Stimulated activated effector memory CD8-positive, alpha-beta T cell treated with anti-CD3 and anti-CD28 coated beads, Interleukin-12 subunit alpha, Interleukin-12 subunit beta, amount 100 ng/mL, for 72 hours (primary cell): Measurements from ENCODE around the gene ISM1.

Experiments
- ATAC-seq: fragments of 150-1000 bp; cut with Tn5 transposase; 2 replicates; pipeline ENCODE4 v1.10.0; 2021
- DNase-seq, 2 donors: peaks; one replicate each; pipeline ENCODE4 v3.0.0; 2021 to 2022; ENCODE audit warnings: low spot score in 2 of 2
- H3K27ac Mint-ChIP-seq: one replicate; pipeline ENCODE4 v1.8.0; 2022; ENCODE audit warnings: mild to moderate bottlenecking, mixed read lengths
- H3K36me3 Mint-ChIP-seq: one replicate; pipeline ENCODE4 v1.8.0; 2022; ENCODE audit warnings: mild to moderate bottlenecking, mixed read lengths
- H3K4me1 Mint-ChIP-seq: one replicate; pipeline ENCODE4 v1.8.0; 2022; ENCODE audit warnings: mixed read lengths
- H3K4me3 Mint-ChIP-seq: one replicate; pipeline ENCODE4 v1.8.0; 2022; ENCODE audit warnings: mild to moderate bottlenecking, mixed read lengths
- H3K9me3 Mint-ChIP-seq: one replicate; pipeline ENCODE4 v1.8.0; 2022; ENCODE audit warnings: mixed read lengths

The ISM1 gene

DNA sequence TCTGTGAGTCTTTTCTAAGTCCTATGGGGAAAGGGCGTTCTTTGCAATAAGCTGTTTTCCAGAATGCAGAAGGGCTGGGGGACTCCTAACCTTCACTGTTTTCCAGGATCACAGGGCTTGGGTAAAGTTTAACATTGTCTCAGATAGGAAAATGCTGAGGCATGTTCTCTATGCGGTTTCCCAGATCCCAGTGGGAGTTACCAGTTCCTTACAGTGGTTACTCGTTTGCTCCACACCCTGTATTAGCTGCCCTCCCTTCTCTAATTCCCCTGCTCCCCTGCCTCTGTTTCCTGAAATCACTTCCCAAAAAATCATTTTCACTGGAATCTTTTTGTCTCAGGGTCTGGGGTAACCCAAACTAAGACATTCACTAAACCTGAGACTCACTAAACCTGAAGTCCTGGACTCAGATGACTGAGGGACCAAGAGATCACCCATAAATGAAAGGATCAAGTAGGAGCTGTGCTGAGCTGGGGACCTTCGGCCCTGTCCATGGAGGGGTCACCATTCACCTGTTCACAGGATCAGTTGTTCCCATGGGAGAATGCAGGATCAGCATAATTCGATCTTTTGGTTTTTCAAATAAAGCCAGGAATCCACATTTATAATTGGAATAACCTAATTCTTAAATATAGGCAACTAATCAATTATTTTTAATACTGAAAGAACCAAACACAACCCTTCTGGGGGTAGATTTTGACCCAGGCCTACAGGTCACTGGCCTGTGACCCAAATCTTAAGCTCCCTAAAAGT is 76.2 kb downstream of the ISM1 start:
- ATAC-seq (no peak), DNase-seq (no peak)
- Mint-ChIP-seq H3K9me3 (no peaks in the 10 kb centered on the region), H3K27ac (no peak overlapping the region), H3K4me1 (no peaks in the 10 kb centered on the region), H3K4me3 (no peak overlapping the region), H3K36me3 (no peaks in the 10 kb centered on the region)

GRCh38 chr20:13298692-13299373 is 77.8 kb downstream of the ISM1 start:
- ATAC-seq, result no peak

DNA sequence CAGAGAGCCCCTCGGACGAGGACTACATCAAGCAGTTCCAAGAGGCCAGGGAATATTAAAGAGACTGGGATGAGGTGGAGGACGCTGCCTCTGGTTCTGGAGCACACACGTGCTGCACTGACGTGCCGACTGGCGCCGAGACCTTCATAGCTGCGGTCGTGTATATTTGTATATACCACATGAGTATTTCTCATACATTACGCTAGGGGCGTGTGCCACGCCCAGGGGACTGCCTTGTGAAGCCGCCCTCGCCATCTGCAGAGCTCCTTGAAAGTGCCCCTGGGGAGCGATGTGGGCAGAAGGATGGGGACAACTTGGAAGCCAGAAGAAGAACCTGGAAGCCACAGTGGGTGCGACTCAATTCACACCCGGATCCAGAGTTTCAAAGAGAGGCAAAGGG is 78.3 kb downstream of the ISM1 start:
- no peaks in the 10 kb centered on the region for H3K9me3 Mint-ChIP-seq
- no peaks in the 10 kb centered on the region for H3K4me1 Mint-ChIP-seq
- H3K4me3 Mint-ChIP-seq, result no peak overlapping the region
- H3K36me3 Mint-ChIP-seq, result no peaks in the 10 kb centered on the region
- H3K27ac Mint-ChIP-seq, result no peak overlapping the region
- no peak for ATAC-seq
- DNase-seq, result no peak

More at GRCh38 chr20:13298692-13299373, 77.8 kb downstream of the ISM1 start:
- H3K9me3 Mint-ChIP-seq, result no peaks in the 10 kb centered on the region
- no peaks in the 10 kb centered on the region for H3K36me3 Mint-ChIP-seq
- no peak overlapping the region for H3K27ac Mint-ChIP-seq
- H3K4me3 Mint-ChIP-seq, result no peak overlapping the region
- DNase-seq, result no peak
- no peaks in the 10 kb centered on the region for H3K4me1 Mint-ChIP-seq

DNA sequence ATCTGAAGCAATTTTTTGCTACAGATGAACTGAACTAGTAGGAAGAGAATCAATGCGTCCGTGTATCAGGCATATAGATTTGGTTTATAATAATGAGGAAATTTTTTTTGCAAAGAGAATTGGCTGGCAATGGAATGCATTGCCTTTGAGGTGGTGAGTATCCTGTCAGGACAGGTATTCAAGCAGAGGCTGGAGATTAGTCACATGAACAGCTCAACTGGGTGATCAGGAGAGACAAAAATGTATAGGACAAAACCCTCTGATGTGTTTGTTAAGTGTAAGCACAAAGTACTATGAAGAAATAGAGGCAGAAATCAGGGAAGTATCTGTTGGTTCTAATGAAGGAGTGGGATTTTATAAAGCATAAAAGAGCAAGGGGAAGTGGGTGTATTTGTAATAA is 80.5 kb downstream of the ISM1 start:
- no peaks in the 10 kb centered on the region for H3K4me1 Mint-ChIP-seq
- no peak for ATAC-seq
- DNase-seq, result no peak
- H3K4me3 Mint-ChIP-seq, result no peak overlapping the region
- no peak overlapping the region for H3K27ac Mint-ChIP-seq
- no peaks in the 10 kb centered on the region for H3K9me3 Mint-ChIP-seq
- no peaks in the 10 kb centered on the region for H3K36me3 Mint-ChIP-seq

GRCh38 chr20:13302647-13303450 is 81.8 kb downstream of the ISM1 start:
- DNase-seq (peak in 1 of 2 donors; percentile 56), ATAC-seq (peak; percentile 66)
- Mint-ChIP-seq H3K9me3 (no peaks in the 10 kb centered on the region), H3K4me3 (no peak overlapping the region), H3K27ac (no peak overlapping the region), H3K36me3 (no peaks in the 10 kb centered on the region), H3K4me1 (no peaks in the 10 kb centered on the region)

DNA sequence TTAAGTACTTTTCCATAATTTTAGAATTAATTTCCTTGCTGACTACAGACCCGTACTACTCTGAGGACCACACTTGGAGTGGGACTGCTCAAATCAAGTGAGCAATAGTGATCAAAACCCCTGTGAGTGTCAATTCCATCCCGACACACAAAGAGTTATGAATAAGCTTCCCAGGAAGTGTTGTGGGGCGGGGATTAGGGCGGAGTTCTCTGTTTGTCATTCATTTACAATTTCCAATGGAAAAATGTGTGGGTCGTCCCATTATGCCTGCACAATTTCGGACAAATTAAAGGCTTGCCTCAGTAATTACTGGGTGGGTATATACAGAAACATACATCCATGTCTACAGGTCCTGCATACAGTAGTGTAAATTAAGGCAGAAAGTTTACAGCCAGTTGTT is 84.2 kb downstream of the ISM1 start:
- Mint-ChIP-seq H3K36me3 (no peaks in the 10 kb centered on the region), H3K9me3 (no peaks in the 10 kb centered on the region), H3K27ac (no peak overlapping the region), H3K4me1 (no peaks in the 10 kb centered on the region), H3K4me3 (no peak overlapping the region)
- DNase-seq, result no peak
- ATAC-seq, result no peak

GRCh38 chr20:13307562-13308163 is 86.6 kb downstream of the ISM1 start:
- no peak overlapping the region for H3K4me3 Mint-ChIP-seq
- no peaks in the 10 kb centered on the region for H3K9me3 Mint-ChIP-seq
- no peak overlapping the region for H3K27ac Mint-ChIP-seq
- H3K36me3 Mint-ChIP-seq, result no peaks in the 10 kb centered on the region
- no peak for ATAC-seq
- no peak for DNase-seq
- H3K4me1 Mint-ChIP-seq, result no peaks in the 10 kb centered on the region

DNA sequence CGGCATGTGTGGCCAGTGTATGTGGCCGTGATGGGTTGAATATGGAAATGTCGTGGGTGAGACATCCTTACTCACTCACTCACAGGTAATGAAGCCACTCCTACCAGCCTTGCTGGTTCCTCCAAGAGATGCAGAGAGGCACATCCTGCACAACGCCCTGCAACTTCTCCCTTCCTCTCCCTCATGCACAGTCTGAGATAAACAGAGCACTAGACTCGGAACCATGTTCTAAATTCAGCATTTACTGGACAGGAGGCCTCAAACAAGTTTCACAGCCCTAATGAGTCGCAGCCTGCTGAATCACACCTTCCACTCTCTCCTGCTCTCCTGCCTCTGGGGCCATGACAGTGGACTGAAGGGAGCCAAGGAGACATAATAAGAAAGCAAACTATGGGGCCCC is 91.2 kb downstream of the ISM1 start:
- H3K27ac Mint-ChIP-seq, result no peak overlapping the region
- ATAC-seq, result peak; percentile 60
- peaks cover 7% of the 10 kb centered on the region for H3K9me3 Mint-ChIP-seq
- DNase-seq, result no peak
- no peaks in the 10 kb centered on the region for H3K4me1 Mint-ChIP-seq
- H3K36me3 Mint-ChIP-seq, result no peaks in the 10 kb centered on the region
- no peak overlapping the region for H3K4me3 Mint-ChIP-seq

GRCh38 chr20:13313201-13313600 is 92.1 kb downstream of the ISM1 start:
- Mint-ChIP-seq H3K36me3 (no peaks in the 10 kb centered on the region), H3K27ac (no peak overlapping the region), H3K9me3 (peaks cover 9% of the 10 kb centered on the region), H3K4me1 (no peaks in the 10 kb centered on the region), H3K4me3 (no peak overlapping the region)
- ATAC-seq (no peak), DNase-seq (no peak)

GRCh38 chr20:13317439-13317838 is 96.4 kb downstream of the ISM1 start:
- ATAC-seq, result no peak

GRCh38 chr20:13318871-13319521 is 97.9 kb downstream of the ISM1 start:
- Mint-ChIP-seq H3K4me1 (no peaks in the 10 kb centered on the region), H3K27ac (no peak overlapping the region), H3K36me3 (no peaks in the 10 kb centered on the region), H3K4me3 (no peak overlapping the region), H3K9me3 (peaks cover 9% of the 10 kb centered on the region)
- ATAC-seq, result no peak
- DNase-seq, result no peak

More at GRCh38 chr20:13317439-13317838, 96.4 kb downstream of the ISM1 start:
- no peak for DNase-seq
- H3K36me3 Mint-ChIP-seq, result no peaks in the 10 kb centered on the region
- no peak overlapping the region for H3K4me3 Mint-ChIP-seq
- no peak overlapping the region for H3K27ac Mint-ChIP-seq
- H3K9me3 Mint-ChIP-seq, result peaks cover 9% of the 10 kb centered on the region
- no peaks in the 10 kb centered on the region for H3K4me1 Mint-ChIP-seq

DNA sequence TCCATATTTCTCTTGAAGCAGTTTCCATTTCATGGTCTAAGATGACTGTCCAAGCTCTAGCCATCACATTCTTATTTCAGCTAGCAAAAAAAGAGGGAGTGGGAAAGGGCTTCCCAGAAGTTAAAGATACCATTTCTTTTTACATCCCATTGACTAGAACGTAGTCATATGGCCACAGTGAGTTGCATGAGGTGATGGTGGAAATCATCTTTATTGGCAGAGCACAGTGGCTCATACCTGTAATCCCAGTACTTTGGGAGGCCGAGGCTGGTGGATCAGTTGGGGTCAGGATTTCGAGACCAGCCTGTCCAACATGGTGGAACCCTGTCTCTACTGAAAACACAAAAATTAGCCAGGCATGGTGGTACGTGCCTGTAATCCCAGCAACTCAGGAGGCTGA is 99.6 kb downstream of the ISM1 start:
- DNase-seq (no peak), ATAC-seq (no peak)
- Mint-ChIP-seq H3K9me3 (peaks cover 3% of the 10 kb centered on the region), H3K27ac (no peak overlapping the region), H3K36me3 (no peaks in the 10 kb centered on the region), H3K4me3 (no peak overlapping the region), H3K4me1 (no peaks in the 10 kb centered on the region)

DNA sequence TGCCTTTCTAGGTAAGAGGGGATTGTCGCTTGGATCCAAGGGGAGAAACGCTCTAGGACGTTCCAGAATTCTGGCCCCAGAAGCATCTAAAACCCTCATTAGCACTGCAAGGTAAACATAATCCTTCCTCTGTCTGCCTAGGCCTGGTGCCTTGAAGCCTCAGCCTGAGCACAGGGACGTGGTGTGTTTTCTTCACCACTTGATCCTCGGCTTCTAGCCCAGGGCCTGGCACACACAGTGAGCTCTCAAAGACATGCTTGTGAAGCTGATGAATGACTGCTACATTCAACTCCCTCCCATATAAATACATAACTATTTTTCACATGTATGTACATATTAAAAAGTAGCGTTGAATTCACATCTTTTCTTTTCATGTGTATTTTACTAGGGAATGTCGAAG is 100.3 kb downstream of the ISM1 start:
- DNase-seq (no peak), ATAC-seq (no peak)
- H3K9me3 Mint-ChIP-seq, result peaks cover 3% of the 10 kb centered on the region
- H3K4me1 Mint-ChIP-seq, result no peaks in the 10 kb centered on the region
- H3K4me3 Mint-ChIP-seq, result no peak overlapping the region
- H3K36me3 Mint-ChIP-seq, result no peaks in the 10 kb centered on the region
- no peak overlapping the region for H3K27ac Mint-ChIP-seq

DNA sequence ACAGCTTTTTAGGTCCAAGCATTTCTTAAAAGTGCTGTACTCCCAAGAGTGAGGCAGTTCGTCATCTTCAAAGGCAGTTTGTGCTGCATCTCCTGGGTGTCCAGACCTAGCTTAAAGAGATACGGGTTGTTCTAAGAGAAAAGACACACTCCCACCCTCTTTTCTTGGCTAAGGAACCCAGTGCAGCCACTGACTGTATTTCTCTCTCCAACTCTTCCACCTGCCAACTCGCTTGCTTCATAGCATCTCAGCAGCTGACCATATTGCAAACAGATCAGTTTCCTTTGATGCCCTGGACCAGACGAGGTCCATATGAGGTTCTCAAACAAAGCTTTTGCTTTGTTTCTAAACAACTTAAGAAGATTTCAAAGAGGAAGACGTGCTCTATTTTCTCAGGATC is 101.1 kb downstream of the ISM1 start:
- ATAC-seq (no peak), DNase-seq (no peak)
- peaks cover 3% of the 10 kb centered on the region for H3K9me3 Mint-ChIP-seq
- H3K27ac Mint-ChIP-seq, result no peak overlapping the region
- no peaks in the 10 kb centered on the region for H3K4me1 Mint-ChIP-seq
- H3K36me3 Mint-ChIP-seq, result no peaks in the 10 kb centered on the region
- no peak overlapping the region for H3K4me3 Mint-ChIP-seq

GRCh38 chr20:13322621-13323020 is 101.5 kb downstream of the ISM1 start:
- Mint-ChIP-seq H3K9me3 (no peaks in the 10 kb centered on the region), H3K4me3 (no peak overlapping the region), H3K36me3 (no peaks in the 10 kb centered on the region), H3K27ac (no peak overlapping the region), H3K4me1 (no peaks in the 10 kb centered on the region)
- ATAC-seq (no peak), DNase-seq (no peak)
